Measurements from ENCODE around the gene TREML2.

DNA sequence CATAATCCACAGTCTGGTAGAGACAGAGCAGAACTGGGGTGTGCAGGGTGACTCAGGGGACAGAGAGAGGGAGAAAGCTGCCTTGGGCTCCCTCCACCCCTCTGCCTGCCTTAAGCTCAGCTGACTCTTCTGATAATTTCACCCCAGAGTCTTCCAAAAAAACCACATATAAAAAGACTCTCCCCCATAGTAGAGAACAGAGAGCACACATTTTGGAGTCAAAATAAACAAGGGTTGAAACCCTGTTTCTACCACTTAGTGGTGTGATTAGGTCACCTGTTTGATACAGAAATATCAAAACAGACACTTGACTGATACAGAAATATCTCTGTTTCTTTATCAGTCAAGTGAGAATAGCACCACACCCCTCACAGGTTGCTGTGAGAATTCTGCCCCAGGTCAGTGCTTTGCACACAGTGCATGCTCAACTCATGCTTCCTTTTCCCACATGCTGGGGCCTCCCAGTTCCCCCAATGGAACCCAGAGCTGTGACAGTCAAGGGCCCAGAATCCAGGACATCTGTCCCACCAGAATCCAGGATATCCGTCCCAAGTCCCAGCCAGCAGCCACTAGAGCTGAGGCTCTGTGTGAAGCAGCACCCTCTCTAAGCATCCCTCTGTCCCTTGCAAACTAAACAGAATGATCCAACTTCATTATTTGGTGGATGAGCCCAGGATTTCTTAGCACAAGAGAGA, 1.2 kb downstream of the TREML2 start:
- TF ChIP-seq, protein P1, sequence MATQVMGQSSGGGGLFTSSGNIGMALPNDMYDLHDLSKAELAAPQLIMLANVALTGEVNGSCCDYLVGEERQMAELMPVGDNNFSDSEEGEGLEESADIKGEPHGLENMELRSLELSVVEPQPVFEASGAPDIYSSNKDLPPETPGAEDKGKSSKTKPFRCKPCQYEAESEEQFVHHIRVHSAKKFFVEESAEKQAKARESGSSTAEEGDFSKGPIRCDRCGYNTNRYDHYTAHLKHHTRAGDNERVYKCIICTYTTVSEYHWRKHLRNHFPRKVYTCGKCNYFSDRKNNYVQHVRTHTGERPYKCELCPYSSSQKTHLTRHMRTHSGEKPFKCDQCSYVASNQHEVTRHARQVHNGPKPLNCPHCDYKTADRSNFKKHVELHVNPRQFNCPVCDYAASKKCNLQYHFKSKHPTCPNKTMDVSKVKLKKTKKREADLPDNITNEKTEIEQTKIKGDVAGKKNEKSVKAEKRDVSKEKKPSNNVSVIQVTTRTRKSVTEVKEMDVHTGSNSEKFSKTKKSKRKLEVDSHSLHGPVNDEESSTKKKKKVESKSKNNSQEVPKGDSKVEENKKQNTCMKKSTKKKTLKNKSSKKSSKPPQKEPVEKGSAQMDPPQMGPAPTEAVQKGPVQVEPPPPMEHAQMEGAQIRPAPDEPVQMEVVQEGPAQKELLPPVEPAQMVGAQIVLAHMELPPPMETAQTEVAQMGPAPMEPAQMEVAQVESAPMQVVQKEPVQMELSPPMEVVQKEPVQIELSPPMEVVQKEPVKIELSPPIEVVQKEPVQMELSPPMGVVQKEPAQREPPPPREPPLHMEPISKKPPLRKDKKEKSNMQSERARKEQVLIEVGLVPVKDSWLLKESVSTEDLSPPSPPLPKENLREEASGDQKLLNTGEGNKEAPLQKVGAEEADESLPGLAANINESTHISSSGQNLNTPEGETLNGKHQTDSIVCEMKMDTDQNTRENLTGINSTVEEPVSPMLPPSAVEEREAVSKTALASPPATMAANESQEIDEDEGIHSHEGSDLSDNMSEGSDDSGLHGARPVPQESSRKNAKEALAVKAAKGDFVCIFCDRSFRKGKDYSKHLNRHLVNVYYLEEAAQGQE (IDR thresholded peaks at IDR 0.05; ENCODE audit: insufficient replicate concordance, low read depth): no peak
- TF ChIP-seq, protein P2, sequence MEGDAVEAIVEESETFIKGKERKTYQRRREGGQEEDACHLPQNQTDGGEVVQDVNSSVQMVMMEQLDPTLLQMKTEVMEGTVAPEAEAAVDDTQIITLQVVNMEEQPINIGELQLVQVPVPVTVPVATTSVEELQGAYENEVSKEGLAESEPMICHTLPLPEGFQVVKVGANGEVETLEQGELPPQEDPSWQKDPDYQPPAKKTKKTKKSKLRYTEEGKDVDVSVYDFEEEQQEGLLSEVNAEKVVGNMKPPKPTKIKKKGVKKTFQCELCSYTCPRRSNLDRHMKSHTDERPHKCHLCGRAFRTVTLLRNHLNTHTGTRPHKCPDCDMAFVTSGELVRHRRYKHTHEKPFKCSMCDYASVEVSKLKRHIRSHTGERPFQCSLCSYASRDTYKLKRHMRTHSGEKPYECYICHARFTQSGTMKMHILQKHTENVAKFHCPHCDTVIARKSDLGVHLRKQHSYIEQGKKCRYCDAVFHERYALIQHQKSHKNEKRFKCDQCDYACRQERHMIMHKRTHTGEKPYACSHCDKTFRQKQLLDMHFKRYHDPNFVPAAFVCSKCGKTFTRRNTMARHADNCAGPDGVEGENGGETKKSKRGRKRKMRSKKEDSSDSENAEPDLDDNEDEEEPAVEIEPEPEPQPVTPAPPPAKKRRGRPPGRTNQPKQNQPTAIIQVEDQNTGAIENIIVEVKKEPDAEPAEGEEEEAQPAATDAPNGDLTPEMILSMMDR (IDR thresholded peaks at IDR 0.05; ENCODE audit: insufficient read depth, low read length): no peak
